Stimulated activated CD4-positive, alpha-beta T cell treated with anti-CD3 and anti-CD28 coated beads, Interleukin-12 subunit alpha, Interleukin-12 subunit beta, amount 100 ng/mL, for 48 hours (primary cell): ENCODE measurements around the gene RABGAP1L.
"Not testable (repeated sequence)": the region's sequence is repeated elsewhere in the genome, so short reads cannot be mapped to it uniquely, and the experiment has no call there.

Experiments
- DNase-seq, 3 donors: peaks; one replicate each; pipeline ENCODE4 v3.0.0-alpha.2; 2020; ENCODE audit warnings: low read depth in 2 of 3, low spot score in 1 of 3

RABGAP1L gene

DNA sequence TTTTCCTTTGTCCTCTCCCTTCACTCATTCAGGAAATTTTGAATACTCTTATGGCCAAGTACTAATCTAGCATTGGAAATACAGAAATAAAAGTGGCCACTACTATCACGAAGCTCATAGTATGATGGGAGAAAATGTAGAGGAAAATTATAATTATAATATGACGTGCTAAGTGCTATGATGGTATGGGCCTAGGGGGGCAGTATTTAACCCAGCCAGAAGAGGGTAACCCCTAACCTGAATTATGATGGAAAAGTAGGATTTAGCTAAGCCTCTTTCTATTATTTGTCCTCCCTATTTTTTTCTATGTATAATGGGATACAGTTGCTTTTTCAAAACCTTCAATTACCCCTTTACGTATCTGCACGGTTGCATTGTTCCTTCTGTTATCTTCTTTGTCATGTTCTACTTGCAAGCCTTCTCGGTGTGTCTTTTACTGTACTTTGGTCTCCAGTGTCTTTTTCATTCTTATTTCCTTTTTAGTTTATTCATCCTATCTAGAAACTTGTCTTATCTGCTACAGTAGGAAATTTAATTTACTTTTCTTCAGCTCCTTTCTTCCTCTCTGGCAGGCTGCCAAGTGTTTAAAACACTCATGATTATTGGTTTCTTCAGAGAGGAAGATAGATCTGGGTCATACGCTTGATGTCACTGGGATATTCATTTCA, 199.6 kb downstream of the RABGAP1L start:
- DNase-seq, result no peak

DNA sequence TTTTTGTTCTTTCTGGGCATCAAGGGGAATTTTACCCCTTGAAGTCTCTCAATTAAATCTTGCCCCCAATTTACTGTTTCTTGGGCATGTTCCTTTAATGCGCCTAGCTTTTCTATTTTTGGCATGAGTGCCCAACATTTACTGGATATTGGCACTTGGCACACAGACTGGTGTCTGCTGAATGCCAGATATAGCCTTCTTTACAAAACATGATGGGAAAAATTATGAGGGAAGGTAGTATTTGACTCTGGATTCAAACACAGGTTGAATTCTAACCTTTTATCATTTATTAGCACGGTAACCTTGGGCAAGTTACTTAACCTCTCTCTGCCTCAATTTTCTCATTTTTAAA, 200.1 kb downstream of the RABGAP1L start:
- DNase-seq, result no peak

DNA sequence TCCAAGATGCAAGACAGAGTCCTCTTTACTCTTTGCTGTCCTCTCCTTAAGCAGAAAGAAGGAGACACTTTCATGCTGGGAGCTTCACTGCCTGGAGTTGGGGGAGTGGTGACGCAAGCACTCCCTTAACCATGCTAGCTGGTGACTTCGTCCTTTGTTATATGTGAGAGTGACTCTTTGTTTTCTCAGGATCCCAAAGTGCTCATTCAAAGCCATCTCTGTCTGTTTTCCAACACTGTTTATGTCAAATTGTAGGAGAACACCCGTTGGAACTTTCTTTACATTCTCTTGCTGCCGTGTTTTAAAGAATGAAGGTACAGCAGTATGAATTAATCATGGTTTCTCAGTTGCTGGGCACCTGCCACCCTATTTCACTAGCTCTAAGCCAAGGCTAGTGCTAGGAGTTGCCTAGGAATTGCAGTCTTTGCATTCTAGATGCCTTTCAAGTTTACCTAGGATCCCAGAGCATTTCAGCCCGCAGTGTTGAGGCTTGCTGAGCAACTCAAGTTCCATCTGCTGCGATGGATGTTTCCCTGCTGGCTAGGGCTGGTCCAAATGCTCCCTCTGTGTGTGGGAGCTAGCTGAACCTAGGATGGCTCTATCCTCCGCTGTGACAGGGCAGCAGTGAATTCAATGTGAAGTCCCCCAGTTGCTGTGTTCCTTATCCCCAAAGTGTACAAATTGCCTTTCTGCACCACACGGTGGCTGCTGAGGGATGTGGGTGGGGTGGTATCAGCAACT, 205.8 kb downstream of the RABGAP1L start:
- DNase-seq, result no peak

DNA sequence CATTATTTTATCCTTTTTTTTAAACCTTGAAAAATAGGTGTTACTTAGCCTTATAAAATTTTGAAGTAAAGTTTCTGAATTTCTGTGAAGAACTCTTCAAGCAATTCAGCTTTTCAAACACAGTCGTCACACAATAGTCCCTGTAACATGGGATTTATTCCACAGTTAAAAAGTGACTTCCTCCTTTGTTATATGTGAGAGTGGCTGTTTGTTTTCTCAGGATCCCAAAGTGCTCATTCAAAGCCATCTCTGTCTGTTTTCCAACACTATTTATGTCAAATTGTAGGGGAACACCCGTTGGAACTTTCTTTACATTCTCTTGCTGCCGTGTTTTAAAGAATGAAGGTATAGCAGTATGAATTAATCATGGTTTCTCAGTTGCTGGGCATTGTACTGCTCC, 207.6 kb downstream of the RABGAP1L start:
- DNase-seq, result no peak

- DNase-seq, result no peak
These were observed 208.6 kb downstream of the RABGAP1L start for GRCh38 chr1:174367892-174368291.

- no peak for DNase-seq
These were observed 216.7 kb downstream of the RABGAP1L start for GRCh38 chr1:174376030-174376429.

GRCh38 chr1:174391716-174392115, 232.4 kb downstream of the RABGAP1L start:
- no peak for DNase-seq

DNA sequence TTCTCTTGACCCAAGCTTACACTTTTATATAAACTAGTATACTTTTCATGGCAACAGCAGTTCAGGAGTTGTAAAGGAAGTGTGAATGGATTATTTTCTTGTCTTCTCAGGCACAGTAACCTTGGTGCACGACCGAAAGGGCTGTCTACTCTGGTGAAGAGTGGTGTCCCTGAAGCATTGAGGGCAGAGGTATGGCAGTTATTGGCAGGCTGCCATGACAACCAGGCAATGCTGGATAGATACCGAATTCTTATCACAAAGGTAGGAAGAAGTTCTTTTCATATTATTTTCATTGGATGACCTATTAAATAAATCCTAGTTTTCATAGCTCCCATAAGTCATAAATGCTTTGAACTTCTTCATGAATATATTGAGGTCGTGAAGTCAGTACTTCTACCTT, 234.6 kb downstream of the RABGAP1L start:
- no peak for DNase-seq

DNA sequence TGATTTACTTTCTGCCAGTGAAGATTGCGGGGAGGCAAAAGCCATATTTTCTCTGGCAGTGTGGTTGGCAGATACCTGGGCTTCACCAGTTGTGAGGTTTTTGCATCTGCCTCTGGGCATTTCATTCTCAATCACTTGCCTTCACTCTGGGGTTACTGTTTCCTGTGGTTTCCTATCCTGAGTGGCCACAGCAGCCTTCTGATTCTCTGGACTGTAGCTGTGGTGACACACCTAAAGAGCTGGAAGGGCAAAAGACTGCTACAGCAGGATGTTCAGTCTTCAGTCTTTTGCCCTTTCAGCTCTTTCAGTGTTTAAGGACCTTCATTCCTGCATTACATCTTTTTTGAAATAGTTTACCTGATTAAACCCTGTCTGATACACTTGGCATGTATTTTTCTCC, 237.9 kb downstream of the RABGAP1L start:
- no peak for DNase-seq

DNA sequence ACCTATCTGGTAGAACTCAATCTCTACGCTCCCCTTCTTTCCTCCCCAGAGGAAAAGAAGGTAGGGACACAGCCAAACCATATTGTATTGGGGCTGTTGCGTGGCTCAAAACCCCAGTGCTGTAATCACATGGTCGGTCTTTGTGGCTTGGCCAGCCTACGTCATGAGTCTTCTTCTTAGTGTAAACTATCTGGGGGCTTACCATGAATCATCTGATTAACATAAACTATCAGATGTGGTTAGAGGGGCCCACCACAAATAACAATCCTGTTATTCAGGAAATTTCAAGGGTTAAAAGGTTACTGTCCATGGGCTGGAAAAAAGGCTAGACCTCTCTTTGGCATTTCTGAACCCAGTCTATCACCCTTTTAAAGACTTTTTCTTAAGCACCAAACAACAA, 238.9 kb downstream of the RABGAP1L start:
- DNase-seq, result no peak

- no peak for DNase-seq
These were observed 239.9 kb downstream of the RABGAP1L start for GRCh38 chr1:174399211-174399610.

DNA sequence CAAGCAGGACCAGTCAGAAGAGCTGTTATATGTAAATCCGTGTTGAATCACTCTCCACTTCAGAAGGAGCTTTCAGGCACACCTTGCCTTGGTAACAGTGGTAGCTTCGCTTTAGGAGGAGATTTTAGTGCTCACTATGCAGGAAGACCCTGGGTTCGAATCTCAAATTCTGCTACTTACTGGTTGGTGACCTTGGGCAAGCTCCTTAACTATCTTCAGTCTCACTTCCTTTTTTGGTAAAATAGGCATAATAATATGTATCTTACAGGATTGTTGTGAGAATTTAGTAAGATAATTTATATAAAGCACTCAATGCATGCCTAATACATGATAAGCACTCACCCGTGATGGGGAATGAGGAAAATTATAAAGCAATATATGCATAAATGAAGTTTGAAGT, 241.8 kb downstream of the RABGAP1L start:
- DNase-seq, result no peak

DNA sequence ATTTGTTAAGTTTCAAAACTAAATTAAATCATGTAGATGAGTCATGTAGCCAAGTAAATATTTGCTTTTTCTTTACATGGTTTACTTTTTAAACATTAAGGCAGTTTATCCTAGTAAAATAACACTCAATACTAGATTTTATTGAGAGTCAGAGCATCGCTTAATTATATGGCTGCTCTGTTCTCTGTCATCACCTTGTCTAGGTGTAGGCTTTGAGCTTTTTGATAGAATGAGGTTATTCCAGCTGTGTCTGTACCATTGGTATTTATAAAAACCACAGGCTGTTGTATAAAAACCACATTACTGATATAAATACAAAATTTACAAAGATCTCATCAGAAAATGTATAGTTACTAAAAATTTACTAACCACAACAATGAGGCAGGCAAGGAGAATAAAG, 245.9 kb downstream of the RABGAP1L start:
- no peak for DNase-seq

DNA sequence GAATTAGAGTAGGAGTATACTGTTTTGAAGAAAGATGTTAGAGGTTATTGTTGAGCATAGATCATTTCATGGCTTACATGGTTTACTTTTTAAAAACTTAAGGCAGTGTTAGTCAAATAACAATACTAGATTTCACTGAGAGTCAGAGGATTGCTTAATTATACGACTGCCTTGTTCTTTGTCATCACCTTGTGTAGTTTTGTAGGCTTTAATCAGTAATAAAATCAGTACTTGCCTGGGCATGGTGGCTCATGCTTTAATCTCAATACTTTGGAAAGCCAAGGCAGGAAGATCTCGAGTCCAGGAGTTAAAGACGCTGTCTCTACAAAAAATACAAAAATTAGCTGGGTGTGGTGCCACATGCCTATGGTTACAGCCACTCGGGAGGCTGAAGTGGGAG, 247.1 kb downstream of the RABGAP1L start:
- DNase-seq, result no peak

DNA sequence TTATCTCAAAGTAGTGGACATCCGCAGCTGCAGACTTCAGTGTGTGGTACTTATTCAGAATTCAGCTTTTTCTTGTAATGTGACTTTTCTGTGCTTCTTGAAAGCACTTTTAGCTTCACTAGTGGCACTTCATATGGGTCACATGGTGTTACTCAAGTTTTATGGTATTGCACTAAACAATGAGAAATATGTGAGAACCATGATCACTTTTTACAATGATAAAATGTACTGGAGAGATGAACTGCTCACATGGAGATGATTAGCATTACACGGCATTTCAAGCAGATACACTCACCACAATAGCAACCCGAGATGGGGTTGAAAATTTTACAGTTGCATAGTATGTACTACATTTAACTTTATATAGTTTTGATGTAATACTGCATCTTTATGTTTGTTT, 248.3 kb downstream of the RABGAP1L start:
- DNase-seq, result no peak

- DNase-seq, result no peak
These were observed 248.8 kb downstream of the RABGAP1L start for GRCh38 chr1:174408146-174408545.

- not testable (repeated sequence) for DNase-seq
These were observed 250.5 kb downstream of the RABGAP1L start for GRCh38 chr1:174409801-174410200.

DNA sequence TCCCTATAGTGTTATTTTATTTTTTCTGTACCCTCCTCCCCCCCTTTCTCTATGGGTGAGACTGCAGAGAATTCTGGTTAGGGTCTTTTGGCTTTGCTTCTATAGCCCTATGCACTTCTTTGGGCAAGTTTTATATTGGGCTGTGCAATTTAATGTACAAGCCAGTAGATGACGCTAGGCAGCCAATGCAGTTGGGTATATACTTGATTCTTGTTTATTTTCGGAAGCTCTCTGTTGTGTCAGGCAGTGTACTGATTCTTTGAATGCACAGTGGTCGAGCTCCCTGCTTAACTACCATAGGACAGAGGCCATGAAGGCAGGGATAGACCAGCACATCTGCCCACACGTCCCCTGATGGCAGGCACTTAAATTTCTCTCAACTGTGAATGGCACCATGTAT, 254.3 kb downstream of the RABGAP1L start:
- no peak for DNase-seq

GRCh38 chr1:174414203-174414602, 254.9 kb downstream of the RABGAP1L start:
- no peak for DNase-seq

DNA sequence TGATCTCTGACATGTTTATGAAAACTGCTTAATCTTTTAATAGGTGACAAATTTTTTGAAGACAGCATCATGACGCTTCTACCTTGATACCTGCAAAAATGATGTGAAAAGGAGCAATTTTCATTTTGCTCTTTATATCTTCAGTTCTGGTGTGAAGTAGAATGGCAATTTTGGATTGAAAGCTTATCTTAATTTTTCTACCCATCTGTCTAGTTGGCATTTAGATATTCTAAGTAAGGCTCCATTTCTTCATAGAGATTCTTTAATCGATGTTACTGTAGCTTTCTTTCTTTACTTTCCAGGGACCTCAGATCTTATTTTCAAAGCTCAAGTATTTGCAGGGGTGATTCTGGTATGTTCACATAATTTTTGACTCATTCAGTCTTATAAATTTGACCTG, 256.2 kb downstream of the RABGAP1L start:
- DNase-seq, result no peak

GRCh38 chr1:174417921-174418320, 258.6 kb downstream of the RABGAP1L start:
- no peak for DNase-seq

- no peak for DNase-seq
These were observed 265.8 kb downstream of the RABGAP1L start for GRCh38 chr1:174425121-174425520.

- no peak for DNase-seq
These were observed 266.8 kb downstream of the RABGAP1L start for GRCh38 chr1:174426153-174426552.
